C4-2B (cell line): ENCODE results near the gene IL17F.
A peak's percentile ranks its signal among the peaks of the same experiment; 100 is the strongest.
"Not testable (repeated sequence)": the region's sequence is repeated elsewhere in the genome, so short reads cannot be mapped to it uniquely, and the experiment has no call there.

Source experiments
- H3K27ac ChIP-seq: fragments of 450-650 bp; 2 replicates; pipeline ENCODE4 v1.5.1; 2017
- CTCF ChIP-seq: fragments of 450-650 bp; conservative IDR thresholded peaks from 2 replicates; pipeline ENCODE4 v1.5.1; 2017; ENCODE audit warnings: mild to moderate bottlenecking
- ZFX ChIP-seq: fragments of 450-650 bp; IDR thresholded peaks from 2 replicates; pipeline ENCODE4 v1.6.1; 2017

Gene IL17F

GRCh38 chr6:52208612-52209011, 35.7 kb downstream of the IL17F start:
- no peak overlapping the region; the same call in 1 of the 2 replicates for H3K27ac ChIP-seq
- TF ChIP-seq CTCF (no peak), ZFX (no peak)

GRCh38 chr6:52207066-52207465, 37.2 kb downstream of the IL17F start:
- peak; percentile 57 for TF ChIP-seq CTCF
- no peak for TF ChIP-seq ZFX

GRCh38 chr6:52201493-52201892, 42.8 kb downstream of the IL17F start:
- H3K27ac ChIP-seq: no peak overlapping the region
- TF ChIP-seq ZFX (no peak), CTCF (no peak)

More at GRCh38 chr6:52207066-52207465, 37.2 kb downstream of the IL17F start:
- no peak overlapping the region for H3K27ac ChIP-seq

GRCh38 chr6:52201046-52201445, 43.3 kb downstream of the IL17F start:
- no peak for TF ChIP-seq CTCF
- TF ChIP-seq ZFX: no peak
- H3K27ac ChIP-seq: no peak overlapping the region

- not testable (repeated sequence) for H3K27ac ChIP-seq
Observed at GRCh38 chr6:52200088-52200487, 44.2 kb downstream of the IL17F start.

- H3K27ac ChIP-seq: no peak overlapping the region
- TF ChIP-seq ZFX: no peak
Observed at GRCh38 chr6:52195886-52196285, 48.4 kb downstream of the IL17F start.

- no peak overlapping the region for H3K27ac ChIP-seq
- TF ChIP-seq ZFX (no peak), CTCF (no peak)
Observed at GRCh38 chr6:52191824-52192223, 52.5 kb downstream of the IL17F start.

GRCh38 chr6:52190409-52190808, 53.9 kb downstream of the IL17F start:
- TF ChIP-seq ZFX (no peak), CTCF (no peak)
- no peak overlapping the region for H3K27ac ChIP-seq

- TF ChIP-seq ZFX (no peak), CTCF (no peak)
- no peak overlapping the region for H3K27ac ChIP-seq
Observed at GRCh38 chr6:52189974-52190373, 54.3 kb downstream of the IL17F start.
